A673 (cell line): ENCODE data around the gene SCRN2.

ENCODE experiments used
- CTCF ChIP-seq: fragments of 300-800, 200-600 bp; sonication (generic); conservative IDR thresholded peaks from 2 replicates; pipeline ENCODE4 v1.5.1; 2017; ENCODE audit warnings: low read depth, mild to moderate bottlenecking, antibody characterized with exemption, low read length, moderate library complexity, mixed read lengths
- EZH2 ChIP-seq: fragments of 200-600 bp; sonication (generic); IDR thresholded peaks from 2 replicates; pipeline ENCODE4 v1.6.1; 2017; ENCODE audit warnings: borderline replicate concordance, low read depth, mild to moderate bottlenecking, mixed read lengths, antibody characterized with exemption, low read length; ENCODE audit not compliant: poor library complexity, severe bottlenecking

- TF ChIP-seq CTCF, result no peak
- no peak for TF ChIP-seq EZH2
These were observed 37.9 kb downstream of the SCRN2 start for GRCh38 chr17:47803201-47803600.
